Mammary epithelial cell (primary cell): ENCODE results near the gene SAPCD1.

ENCODE experiments used
- CTCF ChIP-seq, 2 donors: IDR thresholded peaks in 1 of 2; conservative IDR thresholded peaks in 1 of 2; 2 replicates each; pipeline ENCODE4 v1.5.1; 2011 to 2012; ENCODE audit warnings: inconsistent platforms in 2 of 2, low read length in 2 of 2, mild to moderate bottlenecking in 2 of 2, control low read depth in 1 of 2, low read depth in 1 of 2; ENCODE audit not compliant: insufficient read depth in 1 of 2; ENCODE audit errors: extremely low read depth in 1 of 2
- EZH2 ChIP-seq: IDR thresholded peaks from 2 replicates; pipeline ENCODE4 v1.6.1; 2012; ENCODE audit warnings: low read length, inconsistent platforms, borderline replicate concordance

- TF ChIP-seq CTCF (conservative IDR thresholded peaks at IDR 0.05 in 1 of 2, IDR thresholded peaks at IDR 0.05 in 1 of 2; ENCODE audit: extremely low read depth in 1 of 2, insufficient read depth in 1 of 2, low read depth in 1 of 2, low read length in 2 of 2) (no peak), EZH2 (no peak)
Measured at GRCh38 chr6:31739639-31740396, 22.6 kb upstream of the SAPCD1 start, which contains the start of gene MSH5.
